Gastrocnemius medialis (tissue), 4 donors: ENCODE results near the gene DDR1. TPM values are rescaled to one million over a fixed set of nuclear protein-coding genes. Genes with fewer than 3 reads are reported as not detected.

Experiments used
- ATAC-seq, 2 donors: fragments of 150-250 bp; one replicate each; pipeline ENCODE4 v1.9.1; 2016
- DNase-seq, 2 donors: peaks; one replicate each; pipeline ENCODE4 v3.0.0-alpha.2; 2019
- H3K27ac ChIP-seq, 4 donors: fragments of 200-600 bp; sonication (generic); 1 replicate in 1 of 4; 2 replicates in 3 of 4; pipeline ENCODE4 v1.5.1; 2016 to 2018; ENCODE audit warnings: mild to moderate bottlenecking in 2 of 4, moderate library complexity in 1 of 4
- H3K27me3 ChIP-seq, 3 donors: fragments of 200-600 bp; sonication (generic) in 2 of 3; 1 replicate in 1 of 3; 2 replicates in 2 of 3; pipeline versions ENCODE4 v1.5.1 to v1.6.0; 2016 to 2019; ENCODE audit warnings: mild to moderate bottlenecking in 1 of 3, moderate library complexity in 1 of 3
- H3K36me3 ChIP-seq, 2 donors: fragments of 200-600 bp; sonication (generic) in 1 of 2; one replicate each; pipeline ENCODE4 v1.5.1; 2017 to 2018
- H3K4me1 ChIP-seq, 2 donors: fragments of 200-600 bp; sonication (generic) in 1 of 2; one replicate each; pipeline ENCODE4 v1.5.1; 2016 to 2017; ENCODE audit warnings: mild to moderate bottlenecking in 2 of 2
- H3K4me3 ChIP-seq, 4 donors: fragments of 200-600 bp; sonication (generic) in 3 of 4; 1 replicate in 1 of 4; 2 replicates in 3 of 4; pipeline ENCODE4 v1.5.1; 2016 to 2019; ENCODE audit warnings: mild to moderate bottlenecking in 2 of 4
- H3K9me3 ChIP-seq, 3 donors: fragments of 200-600 bp; sonication (generic) in 2 of 3; 1 replicate in 1 of 3; 2 replicates in 2 of 3; pipeline ENCODE4 v1.5.1; 2016 to 2019
- POLR2A ChIP-seq, 2 donors: fragments of 450-650 bp; IDR thresholded peaks; one replicate each; pipeline ENCODE4 v1.6.1; 2017; ENCODE audit warnings: antibody characterized with exemption in 2 of 2, mild to moderate bottlenecking in 2 of 2, moderate library complexity in 2 of 2
- in situ Hi-C, 4 donors: fragments of 200-750 bp; cut with MboI; loops; one replicate each; pipeline versions ENCODE4 v1.15.0 to v1.8.0; 2017; ENCODE audit warnings: low sequenced_read_pairs in 4 of 4
- intact Hi-C: fragments of 100-400 bp; cut with DNase I; formaldehyde crosslinking; loops from one replicate; pipeline ENCODE4 v1.15.1; 2023; ENCODE audit warnings: low total_unique reads
- total RNA-seq, 4 donors: library from RNA; depleted of rRNA; stranded (reverse); fragments of >200 nt; gene quantifications; one replicate each; pipeline versions ENCODE4 v1.1.0 to v1.2.3, GENCODE V29; 2016
- TF ChIP-seq, protein P1 (sequence below), 5 experiments: fragments of 450-650 bp in 3 of 5; fragments of 200-600 bp in 2 of 5; sonication (generic) in 2 of 5; IDR thresholded peaks in 4 of 5; conservative IDR thresholded peaks in 1 of 5; 1 replicate in 4 of 5; 2 replicates in 1 of 5; pipeline ENCODE4 v1.5.1; 2016 to 2019; ENCODE audit warnings: antibody characterized with exemption in 5 of 5, mild to moderate bottlenecking in 3 of 5, moderate library complexity in 3 of 5

Gene DDR1
- 10 to 100 TPM; 20.0 to 62.2 (median 59.3) TPM for total RNA-seq

DNA sequence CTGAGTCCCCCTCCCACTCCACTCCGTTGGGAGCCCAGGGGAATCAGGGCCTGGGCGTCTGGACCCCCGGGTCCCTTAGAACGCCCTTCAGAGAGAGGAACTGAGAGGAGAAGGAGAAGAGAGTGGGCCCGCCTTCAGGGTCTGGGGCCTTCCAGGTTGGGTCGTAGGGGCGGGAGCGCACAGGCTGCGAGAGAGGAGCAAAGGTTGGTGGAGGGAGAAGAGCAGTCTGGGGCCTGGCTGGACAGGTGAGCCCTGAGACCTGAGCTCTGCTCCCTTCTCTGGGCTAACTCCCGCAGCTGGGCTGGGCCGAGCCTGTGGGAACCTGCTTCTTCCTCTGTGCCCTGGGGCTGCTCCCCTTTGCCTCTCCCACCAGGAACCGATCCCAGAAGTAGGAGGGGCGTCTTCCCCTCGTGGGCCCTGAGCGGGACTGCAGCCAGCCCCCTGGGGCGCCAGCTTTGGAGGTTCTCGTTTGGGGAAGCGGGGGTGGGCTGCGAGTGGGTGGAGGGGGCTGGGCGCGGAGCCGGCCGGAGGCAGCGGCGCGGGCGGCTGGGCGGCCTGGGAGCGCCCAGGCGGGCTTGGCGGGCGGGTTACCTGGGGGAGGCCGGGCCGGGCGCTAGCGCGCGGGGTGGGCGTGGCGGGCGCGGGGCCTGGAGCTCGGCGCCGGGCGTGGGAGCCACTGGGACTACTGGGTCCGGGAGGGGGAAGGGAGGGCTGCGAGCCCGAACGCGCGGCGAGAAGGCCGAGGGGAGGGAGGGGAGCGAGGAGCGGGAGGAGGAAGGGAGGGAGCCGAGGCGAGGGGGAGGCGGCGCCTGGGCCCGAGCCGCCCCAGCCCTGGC, at the start of gene DDR1:
TSS of gene DDR1 (plus strand) at position 835 of the 836 bp plus-strand sequence. CDS start 4,211 bp downstream, outside the sequence.
- H3K9me3 ChIP-seq, result no peaks in the 10 kb centered on the region
- TF ChIP-seq, protein P1, sequence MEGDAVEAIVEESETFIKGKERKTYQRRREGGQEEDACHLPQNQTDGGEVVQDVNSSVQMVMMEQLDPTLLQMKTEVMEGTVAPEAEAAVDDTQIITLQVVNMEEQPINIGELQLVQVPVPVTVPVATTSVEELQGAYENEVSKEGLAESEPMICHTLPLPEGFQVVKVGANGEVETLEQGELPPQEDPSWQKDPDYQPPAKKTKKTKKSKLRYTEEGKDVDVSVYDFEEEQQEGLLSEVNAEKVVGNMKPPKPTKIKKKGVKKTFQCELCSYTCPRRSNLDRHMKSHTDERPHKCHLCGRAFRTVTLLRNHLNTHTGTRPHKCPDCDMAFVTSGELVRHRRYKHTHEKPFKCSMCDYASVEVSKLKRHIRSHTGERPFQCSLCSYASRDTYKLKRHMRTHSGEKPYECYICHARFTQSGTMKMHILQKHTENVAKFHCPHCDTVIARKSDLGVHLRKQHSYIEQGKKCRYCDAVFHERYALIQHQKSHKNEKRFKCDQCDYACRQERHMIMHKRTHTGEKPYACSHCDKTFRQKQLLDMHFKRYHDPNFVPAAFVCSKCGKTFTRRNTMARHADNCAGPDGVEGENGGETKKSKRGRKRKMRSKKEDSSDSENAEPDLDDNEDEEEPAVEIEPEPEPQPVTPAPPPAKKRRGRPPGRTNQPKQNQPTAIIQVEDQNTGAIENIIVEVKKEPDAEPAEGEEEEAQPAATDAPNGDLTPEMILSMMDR (IDR thresholded peaks at IDR 0.05 in 4 of 5, conservative IDR thresholded peaks at IDR 0.05 in 1 of 5), result no peak
- TF ChIP-seq POLR2A (IDR thresholded peaks at IDR 0.05), result no peak
- peak within 1 kb of the TSS; percentile 66 to 92 (median 78) for H3K4me3 ChIP-seq
- no peaks in the 10 kb centered on the region for H3K27me3 ChIP-seq
- peaks cover 56 to 63% of the 10 kb centered on the region in 2 donors for H3K4me1 ChIP-seq
- DNase-seq (peak; percentile 65 to 89), ATAC-seq (peak; percentile 6 to 45)
- peaks cover 0 to 2% of the 10 kb centered on the region in 2 donors for H3K36me3 ChIP-seq
- intact Hi-C loops, result loop anchor here (2.0 to 5.0 kb wide), 2 partner anchors 55 to 197 kb away; partner anchors contain the start of gene PPP1R18
- in situ Hi-C loops, result loop anchor here in 1 of 4 donors (25.0 kb wide), 1 partner anchor 147 kb away; the partner anchor contains the start of genes FLOT1 and IER3
- H3K27ac ChIP-seq, result peak within 1 kb of the TSS; percentile 89 to 97 (median 94)

DNA sequence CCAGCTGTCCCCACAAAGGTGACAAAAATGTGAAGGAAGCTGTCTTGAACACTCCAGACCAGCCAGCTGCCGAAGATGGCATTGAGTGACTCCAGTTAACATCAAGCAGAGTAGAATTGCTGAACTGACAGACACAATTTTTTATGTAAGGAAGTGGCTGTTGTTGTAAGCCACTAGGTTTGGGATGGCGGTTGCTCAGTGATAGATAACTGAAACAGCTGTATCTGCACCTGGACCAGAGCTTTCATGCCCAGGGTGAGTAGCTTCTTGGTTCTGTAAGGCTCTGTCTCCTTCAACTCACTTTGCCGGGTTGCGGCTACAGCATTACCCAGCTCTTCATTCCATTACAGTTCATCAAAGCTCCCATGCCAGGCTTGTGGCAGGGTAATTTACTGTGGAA, 49.7 kb upstream of the DDR1 start:
- Histone ChIP-seq H3K4me3 (no peak overlapping the region), H3K36me3 (no peaks in the 10 kb centered on the region), H3K27me3 (no peaks in the 10 kb centered on the region), H3K9me3 (no peaks in the 10 kb centered on the region), H3K4me1 (peaks cover 19 to 27% of the 10 kb centered on the region in 2 donors), H3K27ac (no peak overlapping the region)
- intact Hi-C loops (no loop called here), in situ Hi-C loops (no loop called here)
- ATAC-seq (no peak), DNase-seq (no peak)
- no peak for TF ChIP-seq POLR2A (IDR thresholded peaks at IDR 0.05)
- TF ChIP-seq, protein P1 (IDR thresholded peaks at IDR 0.05 in 4 of 5, conservative IDR thresholded peaks at IDR 0.05 in 1 of 5), result no peak

DNA sequence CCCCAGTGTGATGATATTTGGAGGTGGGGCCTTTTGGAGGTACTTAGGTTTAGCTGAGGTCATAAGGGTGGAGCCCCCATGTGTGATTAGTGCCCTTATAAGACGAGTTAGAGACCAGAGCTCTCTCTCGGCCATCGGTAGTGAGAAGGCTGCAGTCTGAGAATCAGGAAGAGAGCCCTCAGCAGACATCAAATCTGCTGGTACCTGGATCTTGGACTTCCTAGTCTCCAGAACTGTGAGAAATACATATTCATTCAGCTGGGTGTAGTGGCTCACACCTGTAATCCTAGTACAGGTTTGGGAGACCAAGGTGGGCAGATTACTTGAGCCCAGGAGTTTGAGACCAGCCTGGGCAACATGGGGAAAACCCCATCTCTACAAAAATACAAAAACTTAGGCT, 48.7 kb upstream of the DDR1 start:
- intact Hi-C loops, result no loop called here
- in situ Hi-C loops, result no loop called here
- peaks cover 19 to 23% of the 10 kb centered on the region in 2 donors for H3K4me1 ChIP-seq
- H3K4me3 ChIP-seq, result no peak overlapping the region
- H3K27ac ChIP-seq, result peak overlapping the region in 2 of 4 donors; percentile 43 to 57
- TF ChIP-seq, protein P1 (IDR thresholded peaks at IDR 0.05 in 4 of 5, conservative IDR thresholded peaks at IDR 0.05 in 1 of 5), result no peak
- TF ChIP-seq POLR2A (IDR thresholded peaks at IDR 0.05), result no peak
- no peak for ATAC-seq
- no peak for DNase-seq
- H3K36me3 ChIP-seq, result no peaks in the 10 kb centered on the region
- H3K27me3 ChIP-seq, result no peaks in the 10 kb centered on the region
- H3K9me3 ChIP-seq, result no peaks in the 10 kb centered on the region

DNA sequence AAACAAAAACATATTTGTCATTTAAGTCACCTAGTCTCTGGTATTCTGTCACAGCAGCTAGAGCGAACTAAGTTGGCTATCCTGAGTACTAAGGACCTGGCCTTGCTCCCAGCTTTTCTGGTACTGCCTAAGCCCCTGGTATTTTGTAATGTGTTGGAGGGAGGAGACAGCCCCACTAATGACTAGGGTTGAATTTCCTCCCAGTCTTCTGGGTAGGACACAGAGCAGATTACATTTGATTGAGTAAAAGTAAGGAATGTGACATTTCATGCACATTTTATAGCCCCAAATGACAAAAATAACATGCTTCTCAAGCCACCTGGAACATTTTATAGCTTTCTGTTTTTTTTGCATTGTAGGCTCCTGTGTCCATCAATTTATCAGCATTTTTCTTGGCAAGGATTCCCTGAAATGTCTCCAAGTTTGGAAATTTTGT, 47.9 kb upstream of the DDR1 start:
- intact Hi-C loops, result no loop called here

More for the DNA sequence above, 47.9 kb upstream of the DDR1 start:
- TF ChIP-seq, protein P1 (IDR thresholded peaks at IDR 0.05 in 4 of 5, conservative IDR thresholded peaks at IDR 0.05 in 1 of 5), result no peak
- TF ChIP-seq POLR2A (IDR thresholded peaks at IDR 0.05), result no peak
- no peaks in the 10 kb centered on the region for H3K36me3 ChIP-seq
- ATAC-seq, result peak; percentile 96 to 99
- peak overlapping the region; percentile 9 to 63 (median 50) for H3K27ac ChIP-seq
- H3K4me3 ChIP-seq, result no peak overlapping the region
- H3K27me3 ChIP-seq, result no peaks in the 10 kb centered on the region
- H3K4me1 ChIP-seq, result peaks cover 19 to 23% of the 10 kb centered on the region in 2 donors
- peak; percentile 55 to 82 for DNase-seq
- in situ Hi-C loops, result no loop called here
- H3K9me3 ChIP-seq, result no peaks in the 10 kb centered on the region
